Measurements from ENCODE around the gene NUP188.

NUP188 gene

DNA sequence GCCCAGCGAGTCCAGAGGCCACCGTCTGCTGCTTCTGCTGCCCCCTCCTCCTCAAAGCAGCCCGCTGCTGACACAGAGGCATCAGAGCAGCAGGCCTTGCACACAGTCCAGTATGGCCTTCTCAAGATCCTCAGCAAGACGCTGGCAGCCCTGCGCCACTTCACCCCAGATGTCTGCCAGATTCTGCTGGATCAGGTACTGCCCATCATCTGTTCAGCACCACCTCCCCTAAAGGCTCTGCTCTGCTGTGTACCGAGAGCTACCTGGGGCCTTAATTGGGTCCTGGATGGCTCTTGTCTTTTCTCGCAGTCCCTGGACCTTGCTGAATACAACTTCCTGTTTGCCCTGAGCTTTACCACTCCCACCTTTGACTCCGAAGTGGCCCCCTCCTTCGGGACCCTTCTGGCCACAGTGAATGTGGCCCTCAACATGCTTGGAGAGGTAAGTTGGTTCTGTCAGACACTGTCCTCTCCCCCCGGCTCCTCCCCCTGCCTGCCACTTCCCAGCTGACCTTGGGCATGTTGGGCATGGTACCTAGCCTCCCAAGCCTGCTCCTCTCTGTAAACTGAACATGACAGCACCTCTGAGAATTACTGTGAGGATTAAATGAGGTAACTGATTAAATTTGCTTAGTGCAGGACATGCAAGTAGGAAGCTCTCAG, 58.0 kb downstream of the NUP188 start:
- FAIRE-seq: no peak
- DNase-seq (ENCODE audit: insufficient read length, low spot score): no peak

- FAIRE-seq: peak; percentile 83
- peak; percentile 81 for DNase-seq (ENCODE audit: insufficient read length, low spot score)
These were observed 59.0 kb downstream of the NUP188 start for GRCh38 chr9:129006328-129007034.

- DNase-seq (ENCODE audit: insufficient read length, low spot score) (no peak), FAIRE-seq (no peak)
These were observed 59.7 kb downstream of the NUP188 start for GRCh38 chr9:129007035-129007765.

DNA sequence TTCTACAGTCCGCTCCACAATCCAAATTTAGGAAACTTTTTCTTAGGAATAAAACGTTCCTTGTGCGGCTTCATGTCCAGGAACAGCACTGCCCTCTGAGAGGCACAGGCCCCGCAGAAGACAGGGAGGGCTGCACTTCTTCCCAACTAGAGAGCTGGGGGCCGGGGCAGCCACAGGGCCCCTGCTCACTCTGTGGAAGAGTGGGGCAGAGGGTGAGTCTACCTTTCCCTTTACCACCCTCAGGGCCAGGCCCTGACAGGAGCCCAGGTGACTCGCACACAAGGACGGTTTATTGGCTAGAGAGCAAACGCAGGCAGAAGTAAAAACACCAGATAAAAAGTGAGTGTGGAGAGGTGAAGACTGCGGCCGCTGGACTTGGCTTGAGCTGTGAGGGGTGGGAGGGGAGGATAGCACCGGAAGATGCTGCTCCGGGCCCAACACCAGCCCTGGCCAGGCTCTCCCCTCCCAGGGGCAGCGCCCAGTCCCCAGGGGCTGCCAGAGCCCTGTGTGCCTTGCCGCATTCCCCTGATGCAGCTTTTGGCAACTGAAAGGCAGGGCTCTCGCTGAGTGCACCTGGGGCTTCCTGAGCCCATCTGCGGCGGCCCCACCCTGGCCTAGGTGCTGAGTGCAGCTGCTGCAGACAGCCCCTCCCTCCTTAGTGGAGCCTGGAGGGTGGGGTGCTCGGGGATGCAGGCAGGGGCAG, 60.4 kb downstream of the NUP188 start:
- no peak for DNase-seq (ENCODE audit: insufficient read length, low spot score)
- no peak for FAIRE-seq

DNA sequence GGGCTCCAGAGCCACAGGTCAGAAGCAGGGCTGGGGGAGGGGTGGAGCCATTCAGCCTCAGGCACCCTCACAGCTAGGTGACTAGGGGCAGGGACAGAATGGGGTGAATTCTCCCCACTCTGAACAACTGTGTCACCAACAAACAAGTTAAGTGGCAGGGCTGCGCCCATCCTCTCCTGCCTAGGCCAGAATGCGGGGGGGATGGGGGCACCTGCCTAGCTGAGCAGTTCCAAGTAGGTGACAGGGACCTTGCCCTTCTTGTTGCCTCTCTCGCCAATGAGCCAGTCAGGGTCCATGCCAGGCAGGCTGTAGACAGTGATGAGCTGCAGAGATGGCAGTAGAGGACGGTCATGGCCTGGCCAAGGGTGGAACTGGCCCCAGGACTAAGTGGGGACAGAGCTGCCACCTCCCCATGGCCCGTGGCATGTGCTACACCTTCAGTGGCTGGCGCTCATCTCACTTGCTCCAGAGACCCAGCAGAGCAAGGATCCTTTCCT, 61.0 kb downstream of the NUP188 start:
- FAIRE-seq (no peak), DNase-seq (ENCODE audit: insufficient read length, low spot score) (no peak)

- DNase-seq (ENCODE audit: insufficient read length, low spot score) (no peak), FAIRE-seq (no peak)
These were observed 61.6 kb downstream of the NUP188 start for GRCh38 chr9:129008986-129009583.

DNA sequence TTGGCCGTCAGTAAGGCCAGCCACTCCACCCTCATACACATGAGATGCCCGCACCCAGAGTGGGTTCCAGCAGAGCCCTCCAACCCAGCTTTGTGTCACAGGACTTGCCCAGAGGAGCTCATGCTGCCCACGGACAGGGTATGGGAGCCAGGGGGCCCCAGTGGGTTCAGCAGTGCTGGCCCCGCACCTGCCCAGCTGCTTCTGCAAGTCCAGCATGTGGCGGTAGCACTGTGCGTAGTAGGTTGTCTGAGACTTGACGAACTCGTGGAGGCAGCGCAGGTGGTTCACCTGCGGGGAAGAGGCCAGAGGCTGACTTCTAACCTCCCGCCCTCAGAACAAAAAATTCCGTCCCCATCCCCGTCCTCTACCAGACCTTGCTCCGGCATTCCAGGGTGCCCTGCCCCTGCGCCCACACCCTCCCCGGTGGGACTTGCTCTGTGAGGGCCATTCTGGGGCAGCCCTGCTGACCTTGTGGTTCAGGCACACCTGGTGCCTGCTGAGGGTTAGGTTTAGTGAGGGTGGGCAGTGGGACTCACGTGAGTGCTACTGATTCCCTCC, 62.2 kb downstream of the NUP188 start:
- no peak for FAIRE-seq
- no peak for DNase-seq (ENCODE audit: insufficient read length, low spot score)

DNA sequence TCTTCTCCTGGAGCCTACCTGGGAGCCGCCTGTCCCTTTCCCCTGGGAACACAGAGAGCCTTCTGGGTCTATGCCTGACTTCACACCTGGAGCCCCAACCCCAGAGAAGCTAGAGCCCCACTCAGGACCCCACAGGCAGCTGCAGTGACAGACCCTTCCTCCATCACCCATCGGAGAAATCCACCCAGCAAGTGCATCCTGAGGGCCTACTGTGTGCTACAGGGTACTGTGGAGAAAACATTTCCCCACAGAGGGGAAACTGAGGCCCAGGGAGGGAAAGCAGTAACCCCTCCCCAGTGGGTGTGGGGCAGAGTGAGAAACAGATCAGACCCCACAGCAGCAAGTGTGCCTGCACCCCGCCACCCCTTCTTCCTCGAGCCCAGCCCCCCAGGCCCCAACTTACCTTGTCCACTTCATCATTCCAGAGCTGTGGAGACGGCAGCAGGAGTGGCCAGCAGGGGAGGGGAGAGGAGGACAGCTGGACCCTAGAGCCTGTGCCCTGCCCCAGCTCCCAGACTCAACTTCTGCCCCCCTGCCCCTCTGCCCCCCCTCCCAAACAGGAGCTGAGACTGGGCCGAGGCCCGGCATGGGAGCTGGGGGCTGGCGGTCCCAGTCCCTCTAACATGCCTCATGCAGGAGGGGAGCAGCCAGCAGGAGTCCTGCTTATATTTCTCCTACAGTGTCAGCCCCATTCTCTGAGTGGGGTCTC, 62.9 kb downstream of the NUP188 start:
- FAIRE-seq: no peak

GRCh38 chr9:129011170-129011569, 63.7 kb downstream of the NUP188 start:
- FAIRE-seq (no peak), DNase-seq (ENCODE audit: insufficient read length, low spot score) (no peak)

More for the DNA sequence above, 62.9 kb downstream of the NUP188 start:
- no peak for DNase-seq (ENCODE audit: insufficient read length, low spot score)

DNA sequence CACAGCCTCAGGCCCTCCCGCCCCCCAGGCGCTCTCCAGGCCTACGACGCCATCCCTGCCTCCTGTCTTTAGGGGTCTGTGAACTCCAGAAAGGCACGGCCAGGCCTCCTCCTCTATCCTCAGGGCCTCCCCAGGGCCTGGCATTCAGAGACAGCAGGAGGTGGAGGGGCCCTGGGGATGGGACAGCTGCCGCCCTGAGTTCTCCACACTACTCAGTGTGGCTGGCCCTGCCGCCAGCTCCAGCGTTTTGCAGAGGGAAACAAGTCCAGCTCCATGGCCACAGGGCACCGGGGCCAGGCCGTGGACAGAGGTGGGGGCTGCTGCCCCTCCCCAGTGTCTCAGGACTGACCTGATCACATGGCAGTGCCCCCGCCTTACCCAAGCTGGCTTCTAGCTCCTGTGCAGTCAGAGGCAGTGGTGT, 64.3 kb downstream of the NUP188 start:
- no peak for DNase-seq (ENCODE audit: insufficient read length, low spot score)
- FAIRE-seq: no peak

GRCh38 chr9:129012343-129012742, 64.8 kb downstream of the NUP188 start:
- DNase-seq (ENCODE audit: insufficient read length, low spot score) (no peak), FAIRE-seq (no peak)

DNA sequence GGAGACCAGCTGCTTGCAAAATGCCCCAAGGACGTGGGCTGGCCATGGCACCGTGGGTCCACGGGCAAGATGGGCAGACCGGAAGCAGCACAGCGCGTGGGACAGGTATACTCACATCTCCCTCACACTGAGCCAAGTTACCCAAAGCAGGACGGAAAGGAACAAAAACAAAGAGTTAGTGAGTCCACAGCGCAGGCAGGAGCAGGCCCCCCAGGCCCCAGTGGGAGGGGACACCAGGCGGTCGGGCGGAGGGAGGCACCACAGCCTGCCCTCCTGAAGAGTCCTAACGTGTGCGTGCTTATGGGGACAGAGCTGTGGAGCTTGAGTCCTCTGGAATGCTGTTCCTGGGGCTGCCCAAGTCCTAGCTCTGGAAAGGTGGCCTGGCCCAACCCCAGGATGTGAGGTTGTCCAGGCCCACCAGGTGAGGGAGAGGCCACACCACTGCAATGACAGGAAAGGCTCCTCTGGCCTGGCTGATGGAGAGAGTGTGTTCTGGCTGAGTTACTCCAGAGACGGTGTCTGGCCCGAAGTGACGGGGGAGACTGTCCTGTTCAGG, 65.5 kb downstream of the NUP188 start:
- DNase-seq (ENCODE audit: insufficient read length, low spot score): no peak
- no peak for FAIRE-seq

- FAIRE-seq: no peak
- DNase-seq (ENCODE audit: insufficient read length, low spot score): no peak
These were observed 66.2 kb downstream of the NUP188 start for GRCh38 chr9:129013674-129014073.

GRCh38 chr9:129014124-129014523, 66.6 kb downstream of the NUP188 start:
- FAIRE-seq (no peak), DNase-seq (ENCODE audit: insufficient read length, low spot score) (no peak)

- no peak for DNase-seq (ENCODE audit: insufficient read length, low spot score)
- no peak for FAIRE-seq
These were observed 67.1 kb downstream of the NUP188 start for GRCh38 chr9:129014608-129015007.

GRCh38 chr9:129021091-129021490, 73.6 kb downstream of the NUP188 start:
- no peak for FAIRE-seq
- DNase-seq (ENCODE audit: insufficient read length, low spot score): peak; percentile 82

- DNase-seq (ENCODE audit: insufficient read length, low spot score): no peak
- no peak for FAIRE-seq
These were observed 74.5 kb downstream of the NUP188 start for GRCh38 chr9:129022037-129022436.

GRCh38 chr9:129023036-129023907, 75.8 kb downstream of the NUP188 start:
- DNase-seq (ENCODE audit: insufficient read length, low spot score): no peak
- FAIRE-seq: no peak

- DNase-seq (ENCODE audit: insufficient read length, low spot score) (no peak), FAIRE-seq (no peak)
These were observed 76.4 kb downstream of the NUP188 start for GRCh38 chr9:129023908-129024233.

Measured in GM19239 (cell line).